GM18951 (cell line): ENCODE results near the gene LCN9.
"Not testable (repeated sequence)": the region's sequence is repeated elsewhere in the genome, so short reads cannot be mapped to it uniquely, and the experiment has no call there.

Experiments used
- POLR2A ChIP-seq: IDR thresholded peaks from 4 replicates; pipeline ENCODE4 v1.6.1; 2011; ENCODE audit warnings: mild to moderate bottlenecking; ENCODE audit not compliant: insufficient read length, insufficient read depth; ENCODE audit errors: extremely low read depth
- in situ Hi-C: fragments of 300-500 bp; cut with MboI; formaldehyde crosslinking; loops from one replicate; pipeline ENCODE4 v1.12.0; 2022; ENCODE audit warnings: low sequenced_read_pairs, mixed read lengths, inconsistent platforms; ENCODE audit not compliant: unreplicated experiment

Gene LCN9

GRCh38 chr9:135622415-135623020 lies 40.6 kb upstream of the LCN9 start:
- TF ChIP-seq POLR2A, result no peak
- in situ Hi-C loops, result no loop called here

- in situ Hi-C loops, result no loop called here
- TF ChIP-seq POLR2A, result no peak
These were observed 38.8 kb upstream of the LCN9 start for GRCh38 chr9:135624282-135624681.

GRCh38 chr9:135632841-135633240 lies 30.3 kb upstream of the LCN9 start:
- in situ Hi-C loops, result no loop called here
- TF ChIP-seq POLR2A, result no peak

GRCh38 chr9:135636930-135637530 lies 26.1 kb upstream of the LCN9 start:
- in situ Hi-C loops, result not testable (repeated sequence)

- no peak for TF ChIP-seq POLR2A
- in situ Hi-C loops, result no loop called here
These were observed 23.9 kb upstream of the LCN9 start, which contains the start of gene GLT6D1 for GRCh38 chr9:135639196-135639595. Gene GLT6D1 (minus strand): TSS chr9:135639540. CDS start chr9:135639187, 353 bp downstream.

GRCh38 chr9:135641047-135641446 lies 22.1 kb upstream of the LCN9 start:
- no peak for TF ChIP-seq POLR2A
- in situ Hi-C loops, result no loop called here

- in situ Hi-C loops, result no loop called here
These were observed 21.4 kb upstream of the LCN9 start for GRCh38 chr9:135641745-135642144.

GRCh38 chr9:135644631-135645218 lies 18.4 kb upstream of the LCN9 start:
- in situ Hi-C loops, result no loop called here
- TF ChIP-seq POLR2A, result no peak

More at GRCh38 chr9:135641745-135642144, 21.4 kb upstream of the LCN9 start:
- TF ChIP-seq POLR2A, result no peak

- in situ Hi-C loops, result no loop called here
- no peak for TF ChIP-seq POLR2A
These were observed 15.2 kb upstream of the LCN9 start for GRCh38 chr9:135647884-135648283.

- TF ChIP-seq POLR2A, result no peak
- in situ Hi-C loops, result no loop called here
These were observed 14.4 kb upstream of the LCN9 start for GRCh38 chr9:135648494-135649410.

- in situ Hi-C loops, result no loop called here
- no peak for TF ChIP-seq POLR2A
These were observed 13.6 kb upstream of the LCN9 start for GRCh38 chr9:135649508-135649907.

GRCh38 chr9:135650408-135650807 lies 12.7 kb upstream of the LCN9 start:
- in situ Hi-C loops, result no loop called here
- no peak for TF ChIP-seq POLR2A

GRCh38 chr9:135655317-135655716 lies 7.8 kb upstream of the LCN9 start:
- no peak for TF ChIP-seq POLR2A
- in situ Hi-C loops, result no loop called here
